RWPE1 (cell line): ENCODE data around the gene FREM3.
"Not testable (repeated sequence)": the region's sequence is repeated elsewhere in the genome, so short reads cannot be mapped to it uniquely, and the experiment has no call there.

Source experiments
- CTCF ChIA-PET: fragments of 350-600 bp; sonication (Branson Sonifier 250); formaldehyde crosslinking; extraction: SDS; loops from one replicate; lab custom pipeline; 2021; lab: Yijun Ruan, JAX
- POLR2A ChIA-PET: fragments of 400-600 bp; formaldehyde crosslinking; extraction: SDS; loops from one replicate; lab custom pipeline; 2020; ENCODE audit warnings: antibody characterized with exemption; ENCODE audit not compliant: low non-redundant PET; lab: Yijun Ruan, JAX
- DNase-seq: peaks from one replicate; pipeline ENCODE4 v3.0.0; 2012; ENCODE audit warnings: low spot score
- H3K27ac ChIP-seq: fragments of 450-650 bp; 2 replicates; pipeline ENCODE4 v1.5.1; 2017
- TF ChIP-seq, protein P1 (sequence below): fragments of 450-650 bp; conservative IDR thresholded peaks from 2 replicates; pipeline ENCODE4 v1.5.1; 2017; ENCODE audit warnings: low read depth, mild to moderate bottlenecking

Gene FREM3

GRCh38 chr4:143700416-143701352 is at the start of gene FREM3:
Gene FREM3, minus strand, starts transcription at chr4:143700675. Its CDS starts 0 bp downstream, at chr4:143700675.
- POLR2A ChIA-PET: no interaction called here
- H3K27ac ChIP-seq: no peak within 1 kb of the TSS
- DNase-seq: no peak
- TF ChIP-seq, protein P1, sequence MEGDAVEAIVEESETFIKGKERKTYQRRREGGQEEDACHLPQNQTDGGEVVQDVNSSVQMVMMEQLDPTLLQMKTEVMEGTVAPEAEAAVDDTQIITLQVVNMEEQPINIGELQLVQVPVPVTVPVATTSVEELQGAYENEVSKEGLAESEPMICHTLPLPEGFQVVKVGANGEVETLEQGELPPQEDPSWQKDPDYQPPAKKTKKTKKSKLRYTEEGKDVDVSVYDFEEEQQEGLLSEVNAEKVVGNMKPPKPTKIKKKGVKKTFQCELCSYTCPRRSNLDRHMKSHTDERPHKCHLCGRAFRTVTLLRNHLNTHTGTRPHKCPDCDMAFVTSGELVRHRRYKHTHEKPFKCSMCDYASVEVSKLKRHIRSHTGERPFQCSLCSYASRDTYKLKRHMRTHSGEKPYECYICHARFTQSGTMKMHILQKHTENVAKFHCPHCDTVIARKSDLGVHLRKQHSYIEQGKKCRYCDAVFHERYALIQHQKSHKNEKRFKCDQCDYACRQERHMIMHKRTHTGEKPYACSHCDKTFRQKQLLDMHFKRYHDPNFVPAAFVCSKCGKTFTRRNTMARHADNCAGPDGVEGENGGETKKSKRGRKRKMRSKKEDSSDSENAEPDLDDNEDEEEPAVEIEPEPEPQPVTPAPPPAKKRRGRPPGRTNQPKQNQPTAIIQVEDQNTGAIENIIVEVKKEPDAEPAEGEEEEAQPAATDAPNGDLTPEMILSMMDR: no peak
- CTCF ChIA-PET: no interaction called here

GRCh38 chr4:143745874-143746273 is 45.4 kb upstream of the FREM3 start:
- DNase-seq: no peak
- ChIA-PET POLR2A (no interaction called here), CTCF (no interaction called here)
- TF ChIP-seq, protein P1: no peak
- H3K27ac ChIP-seq: no peak overlapping the region

GRCh38 chr4:143743591-143743990 is 43.1 kb upstream of the FREM3 start:
- CTCF ChIA-PET: no interaction called here
- POLR2A ChIA-PET: no interaction called here
- H3K27ac ChIP-seq: no peak overlapping the region
- DNase-seq: no peak
- TF ChIP-seq, protein P1: no peak

- POLR2A ChIA-PET: no interaction called here
- TF ChIP-seq, protein P1: no peak
- no peak overlapping the region for H3K27ac ChIP-seq
- CTCF ChIA-PET: no interaction called here
- no peak for DNase-seq
These were observed 42.4 kb upstream of the FREM3 start for GRCh38 chr4:143742834-143743233.

DNA sequence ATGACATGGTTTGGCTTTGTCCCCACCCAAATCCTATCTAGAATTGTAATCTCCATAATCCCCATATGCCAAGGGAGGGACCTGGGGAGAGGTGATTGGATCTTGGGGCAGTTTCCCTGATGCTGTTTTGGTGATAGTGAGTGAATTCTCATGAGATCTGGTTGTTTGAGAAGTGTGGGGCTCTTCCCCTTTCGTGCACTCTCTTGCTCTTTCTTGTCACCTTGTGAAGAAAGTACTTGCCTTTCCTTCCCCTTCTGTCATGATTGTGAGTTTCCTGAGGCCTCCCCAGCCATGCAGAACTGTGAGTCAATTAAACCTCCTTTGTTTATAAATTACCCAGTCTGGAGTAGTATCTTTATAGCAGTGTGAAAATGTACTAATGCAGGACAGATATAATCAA is 36.4 kb upstream of the FREM3 start:
- TF ChIP-seq, protein P1: no peak
- DNase-seq: no peak
- no peak overlapping the region for H3K27ac ChIP-seq
- ChIA-PET CTCF (no interaction called here), POLR2A (no interaction called here)

GRCh38 chr4:143736061-143736460 is 35.6 kb upstream of the FREM3 start:
- POLR2A ChIA-PET, DNase-seq, CTCF ChIA-PET, H3K27ac ChIP-seq: not testable (repeated sequence)

DNA sequence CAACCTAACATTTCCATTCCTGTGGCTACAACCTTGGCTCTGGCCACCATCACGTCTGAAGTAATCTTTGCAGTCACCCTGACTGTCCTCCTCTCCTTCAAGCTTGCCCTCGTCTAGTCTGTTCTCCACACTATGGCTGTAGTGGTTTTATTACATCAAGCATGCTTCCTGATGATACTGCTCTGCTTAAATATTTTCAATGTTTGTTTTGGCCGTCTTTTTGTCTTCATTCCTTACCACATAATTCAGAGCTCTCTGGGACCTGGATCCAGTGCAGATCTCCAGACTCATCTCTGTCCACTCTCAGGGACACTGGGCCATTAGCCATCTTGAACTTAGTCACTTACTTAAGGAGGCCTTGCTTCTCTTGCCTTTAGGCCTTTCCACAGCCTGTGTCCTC is 27.7 kb upstream of the FREM3 start:
- ChIA-PET POLR2A (no interaction called here), CTCF (no interaction called here)
- no peak for DNase-seq
- TF ChIP-seq, protein P1: no peak
- H3K27ac ChIP-seq: no peak overlapping the region
